B cell (primary cell): ENCODE measurements around the gene NUP85. TPM values are rescaled to one million over a fixed set of nuclear protein-coding genes. Genes with fewer than 3 reads are reported as not detected.
"Not testable (repeated sequence)": the region's sequence is repeated elsewhere in the genome, so short reads cannot be mapped to it uniquely, and the experiment has no call there.

ENCODE experiments used
- ATAC-seq: fragments of 200-7000 bp; cut with Tn5 transposase; one replicate; pipeline ENCODE4 v1.10.0; 2021; ENCODE audit warnings: low read depth, mild to moderate bottlenecking, moderate number of reproducible peaks, moderate library complexity
- CTCF ChIA-PET: fragments of 350-600 bp; sonication (Branson Sonifier 250); formaldehyde crosslinking; loops from one replicate; lab custom pipeline; 2021; ENCODE audit warnings: antibody characterized with exemption, inconsistent platforms; lab: Charles Lee
- POLR2A ChIA-PET: fragments of 350-600 bp; sonication (Branson Sonifier 250); formaldehyde crosslinking; loops from one replicate; lab custom pipeline; 2021; ENCODE audit warnings: antibody characterized with exemption; lab: Charles Lee
- DNase-seq: peaks from one replicate; pipeline ENCODE4 v3.0.0; 2013
- H2AFZ ChIP-seq: 2 replicates; pipeline ENCODE4 v1.6.1; 2012; ENCODE audit warnings: mild to moderate bottlenecking, low read depth, low read length; ENCODE audit not compliant: insufficient read depth, poor library complexity, severe bottlenecking
- H3K27ac ChIP-seq, 2 donors: 1 replicate in 1 of 2; 2 replicates in 1 of 2; pipeline ENCODE4 v1.5.1; 2012 to 2013; ENCODE audit warnings: low read length in 2 of 2, mild to moderate bottlenecking in 2 of 2, moderate library complexity in 1 of 2
- H3K27me3 ChIP-seq, 4 experiments: fragments of 200-600 bp in 1 of 4; sonication (generic) in 1 of 4; replicated peaks in 1 of 4; 1 replicate in 2 of 4; 2 replicates in 2 of 4; pipeline versions ENCODE4 v1.6.1 to v1.7.0; 2013 to 2016; ENCODE audit warnings: low read length in 3 of 4, mild to moderate bottlenecking in 2 of 4, mixed read lengths in 1 of 4, moderate library complexity in 1 of 4; ENCODE audit not compliant: insufficient read depth in 4 of 4, control insufficient read depth in 3 of 4; ENCODE audit errors: control extremely low read depth in 1 of 4
- H3K36me3 ChIP-seq, 2 experiments: replicated peaks in 1 of 2; 1 replicate in 1 of 2; 2 replicates in 1 of 2; pipeline versions ENCODE4 v1.6.1 to v1.7.1; 2013; ENCODE audit warnings: low read length in 1 of 2; ENCODE audit not compliant: insufficient read depth in 2 of 2, control insufficient read depth in 1 of 2; ENCODE audit errors: control extremely low read depth in 1 of 2, extremely low read depth in 1 of 2
- H3K4me1 ChIP-seq, 2 donors: fragments of 200-600 bp in 1 of 2; sonication (generic) in 1 of 2; 1 replicate in 1 of 2; 2 replicates in 1 of 2; pipeline versions ENCODE4 v1.5.1 to v1.6.1; 2013 to 2017; ENCODE audit warnings: low read length in 2 of 2; ENCODE audit not compliant: control insufficient read depth in 2 of 2, insufficient read depth in 2 of 2
- H3K4me2 ChIP-seq: replicated peaks from 2 replicates; pipeline ENCODE3; 2012; ENCODE audit warnings: mild to moderate bottlenecking, low read depth, low read length; ENCODE audit not compliant: poor library complexity, severe bottlenecking
- H3K4me3 ChIP-seq, 5 experiments: fragments of 200-600 bp in 1 of 5; sonication (generic) in 1 of 5; 1 replicate in 3 of 5; 2 replicates in 2 of 5; pipeline versions ENCODE4 v1.5.1 to v1.7.0; 2011 to 2016; ENCODE audit warnings: low read length in 4 of 5, mild to moderate bottlenecking in 4 of 5, low read depth in 2 of 5, control low read depth in 1 of 5, moderate library complexity in 1 of 5; ENCODE audit not compliant: insufficient read depth in 1 of 5; ENCODE audit errors: control extremely low read depth in 1 of 5, extremely low read depth in 1 of 5
- H3K79me2 ChIP-seq: fragments of 200-600 bp; sonication (generic); one replicate; pipeline ENCODE4 v1.6.0; 2016; ENCODE audit warnings: low read length; ENCODE audit not compliant: control insufficient read depth, insufficient read depth
- H3K9ac ChIP-seq: fragments of 200-600 bp; sonication (generic); 2 replicates; pipeline ENCODE4 v1.6.1; 2017; ENCODE audit warnings: mild to moderate bottlenecking, low read length, moderate library complexity
- H3K9me3 ChIP-seq, 3 donors: one replicate each; pipeline versions ENCODE4 v1.6.1 to v1.7.1; 2013; ENCODE audit warnings: low read length in 2 of 3; ENCODE audit not compliant: control insufficient read depth in 2 of 3, insufficient read depth in 1 of 3; ENCODE audit errors: control extremely low read depth in 1 of 3
- H4K20me1 ChIP-seq: 2 replicates; pipeline ENCODE4 v1.6.0; 2012; ENCODE audit warnings: mild to moderate bottlenecking, low read length; ENCODE audit not compliant: insufficient read depth, control insufficient read depth, poor library complexity, severe bottlenecking
- H3K27ac Mint-ChIP-seq: one replicate; pipeline ENCODE4 v1.8.0; 2021; ENCODE audit warnings: mixed read lengths
- H3K27me3 Mint-ChIP-seq: one replicate; pipeline ENCODE4 v1.8.0; 2021; ENCODE audit warnings: mixed read lengths
- H3K4me1 Mint-ChIP-seq: one replicate; pipeline ENCODE4 v1.8.0; 2021; ENCODE audit warnings: mixed read lengths
- H3K4me3 Mint-ChIP-seq: one replicate; pipeline ENCODE4 v1.8.0; 2021; ENCODE audit warnings: mixed read lengths
- H3K9me3 Mint-ChIP-seq: one replicate; pipeline ENCODE4 v1.8.0; 2022; ENCODE audit warnings: mixed read lengths; ENCODE audit not compliant: insufficient read depth
- EZH2 ChIP-seq: IDR thresholded peaks from 2 replicates; pipeline ENCODE4 v1.6.1; 2012; ENCODE audit warnings: borderline replicate concordance, low read depth, mild to moderate bottlenecking, moderate library complexity, low read length; ENCODE audit not compliant: insufficient read depth, poor library complexity, severe bottlenecking
- WGBS: methylation state at CpG from one replicate; pipeline ENCODE4 v1.1.5; 2013; ENCODE audit warnings: missing lambda C conversion rate; ENCODE audit not compliant: insufficient coverage; 5-methylcytosine and 5-hydroxymethylcytosine counted together
- intact Hi-C: fragments of 100-400 bp; cut with micrococcal nuclease; formaldehyde crosslinking; loops from one replicate; pipeline ENCODE4 v1.10.0; 2022
- polyA plus RNA-seq: library from polyadenylated mRNA; depleted of rRNA; stranded (reverse); fragments of >200 nt; gene quantifications from 2 replicates; pipeline ENCODE4 v1.2.3, GENCODE V29; 2012
- total RNA-seq, 2 donors: library from RNA; stranded (reverse); fragments of 120-200 nt in 1 of 2; gene quantifications; 1 replicate in 1 of 2; 2 replicates in 1 of 2; pipeline versions ENCODE4 v1.2.3 to v1.2.4, GENCODE V29; 2013 to 2022
- TF ChIP-seq, protein P1 (sequence below): fragments of 200-600 bp; IDR thresholded peaks from one replicate; pipeline ENCODE4 v1.8.0; 2022; ENCODE audit warnings: antibody characterized with exemption, mild to moderate bottlenecking

The NUP85 gene
- total and polyA plus RNA-seq, 2 donors (not counting 1 experiment from before 2014, with no cell fraction given), result 97.5 to 142 TPM

DNA sequence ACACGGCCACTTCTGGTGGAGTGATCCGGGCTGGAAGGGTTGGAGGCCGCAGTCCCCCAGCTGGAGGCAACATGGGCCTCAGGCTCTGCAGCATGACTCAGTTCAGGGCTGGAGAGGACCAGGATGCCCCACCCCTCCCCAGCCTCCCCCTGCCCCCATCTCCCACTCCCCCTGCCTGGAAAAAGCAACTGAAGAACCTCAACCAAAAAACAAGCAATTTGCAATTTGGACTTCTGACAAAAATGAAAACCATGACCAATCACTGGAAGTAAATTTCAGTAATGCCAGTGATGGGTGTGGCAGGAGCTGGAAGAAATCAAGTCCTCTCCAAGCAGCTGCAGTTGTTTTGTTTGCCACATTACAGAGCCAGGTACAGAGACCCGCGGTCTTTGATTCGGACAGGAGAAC, 72.2 kb downstream of the NUP85 start:
- peaks cover 0 to 43% of the 10 kb centered on the region in 2 experiments for H3K36me3 ChIP-seq
- H3K27ac Mint-ChIP-seq, result no peak overlapping the region
- CTCF ChIA-PET, result interaction anchor here (0.6 to 1.4 kb wide), 2 partner anchors 12 to 141 kb away, joined by 3 to 4 read pairs; partner anchors contain the start of gene SLC25A19
- POLR2A ChIA-PET, result interaction anchor here (0.6 kb wide), 1 partner anchor 171 kb away, joined by 4 read pairs; no protein-coding TSS in a partner anchor
- no peak for ATAC-seq
- H4K20me1 ChIP-seq, result no peaks in the 10 kb centered on the region
- H3K4me1 ChIP-seq, result peaks cover 0 to 3% of the 10 kb centered on the region in 2 donors
- no peak overlapping the region for H3K4me3 Mint-ChIP-seq
- H3K4me1 Mint-ChIP-seq, result peaks cover 2% of the 10 kb centered on the region
- WGBS, result 94% methylated on average over 5 of the region's 6 CpGs
- H3K4me2 ChIP-seq, result no peak overlapping the region
- no peaks in the 10 kb centered on the region for H3K9me3 ChIP-seq
- H3K27me3 ChIP-seq, result no peaks in the 10 kb centered on the region
- intact Hi-C loops, result no loop called here
- peaks cover 51% of the 10 kb centered on the region for H3K79me2 ChIP-seq
- H3K4me3 ChIP-seq, result no peak overlapping the region
- no peak overlapping the region for H3K9ac ChIP-seq
- no peaks in the 10 kb centered on the region for H3K27me3 Mint-ChIP-seq
- H2AFZ ChIP-seq, result no peak overlapping the region
- H3K27ac ChIP-seq, result no peak overlapping the region
- H3K9me3 Mint-ChIP-seq, result no peaks in the 10 kb centered on the region
- no peak for TF ChIP-seq EZH2
- TF ChIP-seq, protein P1, sequence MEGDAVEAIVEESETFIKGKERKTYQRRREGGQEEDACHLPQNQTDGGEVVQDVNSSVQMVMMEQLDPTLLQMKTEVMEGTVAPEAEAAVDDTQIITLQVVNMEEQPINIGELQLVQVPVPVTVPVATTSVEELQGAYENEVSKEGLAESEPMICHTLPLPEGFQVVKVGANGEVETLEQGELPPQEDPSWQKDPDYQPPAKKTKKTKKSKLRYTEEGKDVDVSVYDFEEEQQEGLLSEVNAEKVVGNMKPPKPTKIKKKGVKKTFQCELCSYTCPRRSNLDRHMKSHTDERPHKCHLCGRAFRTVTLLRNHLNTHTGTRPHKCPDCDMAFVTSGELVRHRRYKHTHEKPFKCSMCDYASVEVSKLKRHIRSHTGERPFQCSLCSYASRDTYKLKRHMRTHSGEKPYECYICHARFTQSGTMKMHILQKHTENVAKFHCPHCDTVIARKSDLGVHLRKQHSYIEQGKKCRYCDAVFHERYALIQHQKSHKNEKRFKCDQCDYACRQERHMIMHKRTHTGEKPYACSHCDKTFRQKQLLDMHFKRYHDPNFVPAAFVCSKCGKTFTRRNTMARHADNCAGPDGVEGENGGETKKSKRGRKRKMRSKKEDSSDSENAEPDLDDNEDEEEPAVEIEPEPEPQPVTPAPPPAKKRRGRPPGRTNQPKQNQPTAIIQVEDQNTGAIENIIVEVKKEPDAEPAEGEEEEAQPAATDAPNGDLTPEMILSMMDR, result no peak
- no peak for DNase-seq

DNA sequence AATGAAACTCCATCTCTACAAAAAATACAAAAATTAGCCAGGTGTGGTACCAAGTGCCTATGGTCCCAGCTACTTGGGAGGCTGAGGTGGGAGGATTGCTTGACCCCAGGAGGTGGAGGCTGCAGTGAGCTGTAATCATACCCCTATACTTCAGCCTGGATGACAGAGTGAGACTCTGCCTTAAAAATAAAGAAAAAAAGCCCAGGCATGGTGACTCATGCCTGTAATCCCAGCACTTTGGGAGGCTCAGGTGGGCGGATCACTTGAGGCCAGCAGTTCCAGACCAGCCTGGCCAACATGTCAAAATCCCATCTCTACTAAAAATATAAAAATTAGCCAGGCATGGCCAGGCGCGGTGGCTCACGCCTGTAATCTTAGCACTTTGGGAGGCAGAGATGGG, 74.7 kb downstream of the NUP85 start:
- H4K20me1 ChIP-seq, H3K9me3 Mint-ChIP-seq, ATAC-seq, H3K4me3 ChIP-seq, H3K27me3 Mint-ChIP-seq, H3K4me3 Mint-ChIP-seq, H3K9ac ChIP-seq, H3K27ac Mint-ChIP-seq, H3K4me2 ChIP-seq, intact Hi-C loops, H2AFZ ChIP-seq, H3K9me3 ChIP-seq, H3K4me1 Mint-ChIP-seq, H3K4me1 ChIP-seq, CTCF ChIA-PET, DNase-seq, H3K27ac ChIP-seq, H3K27me3 ChIP-seq: not testable (repeated sequence)
- Histone ChIP-seq H3K79me2 (peaks cover 52% of the 10 kb centered on the region), H3K36me3 (peaks cover 0 to 44% of the 10 kb centered on the region in 2 experiments)
- WGBS, result no CpG with 5 or more reads among the region's 4 CpGs
- POLR2A ChIA-PET, result interaction anchor here (0.6 kb wide), 1 partner anchor 1438 kb away, joined by 4 read pairs; no protein-coding TSS in a partner anchor
